T-helper 1 cell treated with Interleukin-12 subunit alpha and Interleukin-12 subunit beta and Interleukin-4 antibody, amounts not matched to agents 30 μg/mL and 1 μg/mL, for 36 hours (primary cell): ENCODE results near the gene GPX4.
"Not testable (repeated sequence)": the region's sequence is repeated elsewhere in the genome, so short reads cannot be mapped to it uniquely, and the experiment has no call there.

Experiments
- H3K27ac Mint-ChIP-seq: one replicate; pipeline ENCODE4 v1.8.0; 2021; ENCODE audit warnings: mild to moderate bottlenecking, mixed read lengths
- H3K27me3 Mint-ChIP-seq: one replicate; pipeline ENCODE4 v1.8.0; 2021; ENCODE audit warnings: low read depth, mixed read lengths
- H3K36me3 Mint-ChIP-seq: one replicate; pipeline ENCODE4 v1.8.0; 2021; ENCODE audit warnings: low read depth, mixed read lengths
- H3K4me1 Mint-ChIP-seq: one replicate; pipeline ENCODE4 v1.8.0; 2021; ENCODE audit warnings: low read depth, mixed read lengths
- H3K4me3 Mint-ChIP-seq: one replicate; pipeline ENCODE4 v1.8.0; 2021; ENCODE audit warnings: mild to moderate bottlenecking, moderate library complexity, mixed read lengths
- H3K9me3 Mint-ChIP-seq: one replicate; pipeline ENCODE4 v1.8.0; 2021; ENCODE audit warnings: mixed read lengths

Gene GPX4

GRCh38 chr19:1109697-1110671, 6.2 kb downstream of the GPX4 start:
- Mint-ChIP-seq H3K27me3 (no peaks in the 10 kb centered on the region), H3K4me3 (no peak overlapping the region), H3K4me1 (peaks cover 2% of the 10 kb centered on the region), H3K36me3 (peaks cover 8% of the 10 kb centered on the region), H3K27ac (no peak overlapping the region), H3K9me3 (no peaks in the 10 kb centered on the region)

GRCh38 chr19:1110809-1111640, 7.2 kb downstream of the GPX4 start:
- no peak overlapping the region for H3K27ac Mint-ChIP-seq
- peaks cover under 1% of the 10 kb centered on the region for H3K4me1 Mint-ChIP-seq
- H3K27me3 Mint-ChIP-seq: no peaks in the 10 kb centered on the region
- H3K9me3 Mint-ChIP-seq: no peaks in the 10 kb centered on the region
- H3K4me3 Mint-ChIP-seq: no peak overlapping the region
- peaks cover 7% of the 10 kb centered on the region for H3K36me3 Mint-ChIP-seq

- Mint-ChIP-seq H3K27me3 (no peaks in the 10 kb centered on the region), H3K36me3 (peaks cover 3% of the 10 kb centered on the region), H3K4me1 (no peaks in the 10 kb centered on the region), H3K9me3 (no peaks in the 10 kb centered on the region), H3K4me3 (no peak overlapping the region), H3K27ac (no peak overlapping the region)
These were observed 8.0 kb downstream of the GPX4 start for GRCh38 chr19:1111641-1112267.

- Mint-ChIP-seq H3K9me3 (no peaks in the 10 kb centered on the region), H3K27ac (no peak overlapping the region), H3K4me1 (no peaks in the 10 kb centered on the region), H3K4me3 (no peak overlapping the region), H3K27me3 (no peaks in the 10 kb centered on the region), H3K36me3 (peaks cover 2% of the 10 kb centered on the region)
These were observed 8.7 kb downstream of the GPX4 start for GRCh38 chr19:1112268-1113029.

- no peak overlapping the region for H3K4me3 Mint-ChIP-seq
- H3K9me3 Mint-ChIP-seq: no peaks in the 10 kb centered on the region
- no peaks in the 10 kb centered on the region for H3K27me3 Mint-ChIP-seq
- H3K27ac Mint-ChIP-seq: no peak overlapping the region
- peaks cover 4% of the 10 kb centered on the region for H3K36me3 Mint-ChIP-seq
- no peaks in the 10 kb centered on the region for H3K4me1 Mint-ChIP-seq
These were observed 9.5 kb downstream of the GPX4 start for GRCh38 chr19:1113030-1113985.

GRCh38 chr19:1113986-1114483, 10.2 kb downstream of the GPX4 start:
- no peak overlapping the region for H3K27ac Mint-ChIP-seq
- H3K36me3 Mint-ChIP-seq: peaks cover 4% of the 10 kb centered on the region
- no peaks in the 10 kb centered on the region for H3K4me1 Mint-ChIP-seq
- H3K9me3 Mint-ChIP-seq: no peaks in the 10 kb centered on the region
- H3K27me3 Mint-ChIP-seq: no peaks in the 10 kb centered on the region
- H3K4me3 Mint-ChIP-seq: no peak overlapping the region

- not testable (repeated sequence) for H3K4me1 Mint-ChIP-seq, H3K27ac Mint-ChIP-seq, H3K4me3 Mint-ChIP-seq, H3K27me3 Mint-ChIP-seq, H3K9me3 Mint-ChIP-seq, H3K36me3 Mint-ChIP-seq
These were observed 10.9 kb downstream of the GPX4 start for GRCh38 chr19:1114728-1115127.

- no peaks in the 10 kb centered on the region for H3K9me3 Mint-ChIP-seq
- peaks cover 4% of the 10 kb centered on the region for H3K36me3 Mint-ChIP-seq
These were observed 12.0 kb downstream of the GPX4 start for GRCh38 chr19:1115646-1116420.

GRCh38 chr19:1116726-1117581, 13.2 kb downstream of the GPX4 start:
- peaks cover 2% of the 10 kb centered on the region for H3K4me1 Mint-ChIP-seq
- H3K36me3 Mint-ChIP-seq: peaks cover 11% of the 10 kb centered on the region
- H3K27ac Mint-ChIP-seq: no peak overlapping the region
- H3K4me3 Mint-ChIP-seq: no peak overlapping the region
- no peaks in the 10 kb centered on the region for H3K27me3 Mint-ChIP-seq
- no peaks in the 10 kb centered on the region for H3K9me3 Mint-ChIP-seq

More at GRCh38 chr19:1115646-1116420, 12.0 kb downstream of the GPX4 start:
- no peak overlapping the region for H3K27ac Mint-ChIP-seq
- no peak overlapping the region for H3K4me3 Mint-ChIP-seq
- H3K27me3 Mint-ChIP-seq: no peaks in the 10 kb centered on the region
- no peaks in the 10 kb centered on the region for H3K4me1 Mint-ChIP-seq

- Mint-ChIP-seq H3K4me3 (no peak overlapping the region), H3K4me1 (peaks cover 2% of the 10 kb centered on the region), H3K27ac (no peak overlapping the region), H3K36me3 (peaks cover 11% of the 10 kb centered on the region), H3K9me3 (no peaks in the 10 kb centered on the region), H3K27me3 (no peaks in the 10 kb centered on the region)
These were observed 13.9 kb downstream of the GPX4 start for GRCh38 chr19:1117654-1118053.

- Mint-ChIP-seq H3K4me1 (peaks cover 5% of the 10 kb centered on the region), H3K4me3 (no peak overlapping the region), H3K27me3 (no peaks in the 10 kb centered on the region), H3K27ac (no peak overlapping the region), H3K36me3 (peaks cover 17% of the 10 kb centered on the region), H3K9me3 (no peaks in the 10 kb centered on the region)
These were observed 15.2 kb downstream of the GPX4 start for GRCh38 chr19:1118999-1119398.
